HepG2 (cell line): Measurements from ENCODE around the gene TXNIP. TPM values are rescaled to one million over a fixed set of nuclear protein-coding genes. Genes with fewer than 3 reads are reported as not detected.

Experiments
- ARNT2 ChIP-seq: sonication (generic); formaldehyde crosslinking; IDR thresholded peaks from 2 replicates; pipeline ENCODE4 v1.8.0; 2022; ENCODE audit warnings: mild to moderate bottlenecking, low read depth, missing genetic modification reagents, moderate library complexity
- FOXK2 ChIP-seq: fragments of 450-650 bp; IDR thresholded peaks from 2 replicates; pipeline ENCODE4 v1.6.1; 2016
- KLF16 ChIP-seq, 2 experiments: sonication (generic) in 1 of 2; formaldehyde crosslinking in 1 of 2; IDR thresholded peaks; 2 replicates each; pipeline versions ENCODE4 v1.6.1 to v1.8.0; 2016 to 2023; ENCODE audit warnings: missing genetic modification reagents in 2 of 2, missing compliant biosample characterization in 1 of 2
- MBNL3 ChIP-seq: fragments of 250-450 bp; sonication (Bioruptor Pico); conservative IDR thresholded peaks from 2 replicates; pipeline ENCODE4 v1.8.0; 2022; ENCODE audit warnings: mild to moderate bottlenecking, inconsistent platforms
- MEF2D ChIP-seq: sonication (generic); formaldehyde crosslinking; IDR thresholded peaks from 2 replicates; pipeline ENCODE4 v1.5.1; 2020; ENCODE audit warnings: mild to moderate bottlenecking, missing genetic modification reagents
- MYNN ChIP-seq: sonication (generic); formaldehyde crosslinking; IDR thresholded peaks from 2 replicates; pipeline ENCODE4 v1.4.0; 2020; ENCODE audit warnings: mild to moderate bottlenecking, low read depth, missing genetic modification reagents
- PLRG1 ChIP-seq: fragments of 450-650 bp; conservative IDR thresholded peaks from 2 replicates; pipeline ENCODE4 v1.6.1; 2016
- RFXANK ChIP-seq: IDR thresholded peaks from 2 replicates; pipeline ENCODE4 v1.6.1; 2016
- TGIF2 ChIP-seq: IDR thresholded peaks from 2 replicates; pipeline ENCODE4 v1.6.1; 2016; ENCODE audit warnings: control low read depth, missing compliant biosample characterization
- ZEB1 ChIP-seq: IDR thresholded peaks from 2 replicates; pipeline ENCODE4 v1.6.1; 2012; ENCODE audit warnings: mild to moderate bottlenecking, low read depth, inconsistent platforms; ENCODE audit not compliant: insufficient replicate concordance
- ZKSCAN8 ChIP-seq: IDR thresholded peaks from 2 replicates; pipeline ENCODE4 v1.6.1; 2016; ENCODE audit warnings: borderline replicate concordance, missing genetic modification reagents, missing compliant biosample characterization
- polyA plus RNA-seq, 8 experiments: library from polyadenylated mRNA; depleted of rRNA in 3 of 8; stranded (reverse) in 7 of 8; unstranded in 1 of 8; fragments of >200 nt; fragmentation: Illumina TruSeq in 4 of 8; extraction: Trizol in 4 of 8; gene quantifications; 2 replicates each; pipeline versions ENCODE4 v1.2.1 to v1.2.3, GENCODE V29; 2011 to 2016; ENCODE audit warnings: low read depth in 4 of 8, missing spikeins in 1 of 8, mixed read lengths in 1 of 8; ENCODE audit not compliant: insufficient read depth in 1 of 8
- total RNA-seq, 5 experiments: library from RNA; depleted of rRNA; stranded (reverse); fragments of >200 nt; fragmentation: Illumina TruSeq; extraction: Trizol; gene quantifications; 2 replicates each; pipeline ENCODE4 v1.2.3, GENCODE V29; 2016; ENCODE audit warnings: low read depth in 1 of 5
- TF ChIP-seq, protein P1 (sequence below), 2 experiments: fragments of 450-650 bp in 1 of 2; sonication (generic) in 1 of 2; formaldehyde crosslinking in 1 of 2; IDR thresholded peaks; 2 replicates each; pipeline versions ENCODE4 v1.6.1 to v1.8.0; 2016 to 2022; ENCODE audit warnings: antibody characterized with exemption in 1 of 2, mild to moderate bottlenecking in 1 of 2, missing genetic modification reagents in 1 of 2
- TF ChIP-seq, protein P2 (sequence below): sonication (generic); formaldehyde crosslinking; IDR thresholded peaks from 2 replicates; pipeline ENCODE4 v1.5.0; 2020; ENCODE audit warnings: missing genetic modification reagents
- TF ChIP-seq, protein P3 (sequence below): sonication (generic); formaldehyde crosslinking; IDR thresholded peaks from 2 replicates; pipeline ENCODE4 v1.5.0; 2020; ENCODE audit warnings: missing genetic modification reagents
- TF ChIP-seq, protein P4 (sequence below): IDR thresholded peaks from 2 replicates; pipeline ENCODE4 v1.6.1; 2012; ENCODE audit warnings: inconsistent platforms
- TF ChIP-seq, protein P5 (sequence below): sonication (generic); formaldehyde crosslinking; IDR thresholded peaks from 2 replicates; pipeline ENCODE4 v1.8.0; 2022; ENCODE audit warnings: missing genetic modification reagents, mild to moderate bottlenecking, moderate library complexity, borderline replicate concordance

The TXNIP gene
- total and polyA plus RNA-seq, 2 of the 13 experiments (the other 11 are each of a cell fraction or from before 2014, with no cell fraction given): 24.4 to 237 TPM

DNA sequence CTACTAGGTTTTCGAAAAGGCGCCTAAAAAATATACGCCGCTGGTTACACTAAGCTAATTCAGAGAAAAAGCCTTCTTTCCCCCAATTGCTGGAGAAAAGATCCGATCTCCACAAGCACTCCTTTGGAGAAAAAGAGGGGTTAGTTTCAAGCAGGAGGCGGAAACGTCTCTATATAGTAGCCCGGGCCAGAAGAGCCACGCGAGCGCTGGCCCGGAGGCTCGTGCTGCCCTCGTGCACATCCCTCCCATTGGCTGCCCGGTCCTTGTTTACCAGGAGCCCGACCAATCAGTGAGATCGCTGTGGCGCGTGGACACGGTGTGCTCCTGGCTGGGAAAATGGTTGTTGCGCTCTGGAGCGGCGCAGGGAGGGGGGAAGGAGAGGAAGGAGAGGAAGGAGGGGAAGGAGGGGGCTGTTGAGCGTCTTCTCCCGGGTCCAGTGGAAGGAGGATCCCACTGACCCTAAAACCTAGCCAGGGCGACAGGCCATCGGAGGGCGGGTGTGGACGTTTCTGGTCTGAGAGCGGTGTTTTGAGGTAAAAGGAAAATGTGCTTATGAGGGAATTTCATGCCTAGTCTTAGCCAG lies at the start of gene TXNIP (continued):
- TF ChIP-seq, protein P1, sequence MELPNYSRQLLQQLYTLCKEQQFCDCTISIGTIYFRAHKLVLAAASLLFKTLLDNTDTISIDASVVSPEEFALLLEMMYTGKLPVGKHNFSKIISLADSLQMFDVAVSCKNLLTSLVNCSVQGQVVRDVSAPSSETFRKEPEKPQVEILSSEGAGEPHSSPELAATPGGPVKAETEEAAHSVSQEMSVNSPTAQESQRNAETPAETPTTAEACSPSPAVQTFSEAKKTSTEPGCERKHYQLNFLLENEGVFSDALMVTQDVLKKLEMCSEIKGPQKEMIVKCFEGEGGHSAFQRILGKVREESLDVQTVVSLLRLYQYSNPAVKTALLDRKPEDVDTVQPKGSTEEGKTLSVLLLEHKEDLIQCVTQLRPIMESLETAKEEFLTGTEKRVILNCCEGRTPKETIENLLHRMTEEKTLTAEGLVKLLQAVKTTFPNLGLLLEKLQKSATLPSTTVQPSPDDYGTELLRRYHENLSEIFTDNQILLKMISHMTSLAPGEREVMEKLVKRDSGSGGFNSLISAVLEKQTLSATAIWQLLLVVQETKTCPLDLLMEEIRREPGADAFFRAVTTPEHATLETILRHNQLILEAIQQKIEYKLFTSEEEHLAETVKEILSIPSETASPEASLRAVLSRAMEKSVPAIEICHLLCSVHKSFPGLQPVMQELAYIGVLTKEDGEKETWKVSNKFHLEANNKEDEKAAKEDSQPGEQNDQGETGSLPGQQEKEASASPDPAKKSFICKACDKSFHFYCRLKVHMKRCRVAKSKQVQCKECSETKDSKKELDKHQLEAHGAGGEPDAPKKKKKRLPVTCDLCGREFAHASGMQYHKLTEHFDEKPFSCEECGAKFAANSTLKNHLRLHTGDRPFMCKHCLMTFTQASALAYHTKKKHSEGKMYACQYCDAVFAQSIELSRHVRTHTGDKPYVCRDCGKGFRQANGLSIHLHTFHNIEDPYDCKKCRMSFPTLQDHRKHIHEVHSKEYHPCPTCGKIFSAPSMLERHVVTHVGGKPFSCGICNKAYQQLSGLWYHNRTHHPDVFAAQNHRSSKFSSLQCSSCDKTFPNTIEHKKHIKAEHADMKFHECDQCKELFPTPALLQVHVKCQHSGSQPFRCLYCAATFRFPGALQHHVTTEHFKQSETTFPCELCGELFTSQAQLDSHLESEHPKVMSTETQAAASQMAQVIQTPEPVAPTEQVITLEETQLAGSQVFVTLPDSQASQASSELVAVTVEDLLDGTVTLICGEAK (IDR thresholded peaks at IDR 0.05): no peak
- TF ChIP-seq, protein P1 (CRISPR knock-in tag; IDR thresholded peaks at IDR 0.05): peak; percentile 57; the same call in 1 of the 2 replicates
- TF ChIP-seq KLF16 (CRISPR knock-in tag; IDR thresholded peaks at IDR 0.05) (peak in 1 of 2 experiments; percentile 92; a peak in 2 of 4 replicates), ZKSCAN8 (peak; percentile 58; the same call in 1 of the 2 replicates), RFXANK (CRISPR knock-in tag) (peak; percentile 88), MEF2D (CRISPR knock-in tag) (peak; percentile 97), ZEB1 (no peak), MYNN (CRISPR knock-in tag) (peak; percentile 81; the same call in 1 of the 2 replicates), ARNT2 (CRISPR knock-in tag) (peak; percentile 53; the same call in 1 of the 2 replicates), FOXK2 (peak; percentile 100), TGIF2 (CRISPR knock-in tag) (peak; percentile 95), PLRG1 (no peak), MBNL3 (no peak)
- TF ChIP-seq, protein P2, sequence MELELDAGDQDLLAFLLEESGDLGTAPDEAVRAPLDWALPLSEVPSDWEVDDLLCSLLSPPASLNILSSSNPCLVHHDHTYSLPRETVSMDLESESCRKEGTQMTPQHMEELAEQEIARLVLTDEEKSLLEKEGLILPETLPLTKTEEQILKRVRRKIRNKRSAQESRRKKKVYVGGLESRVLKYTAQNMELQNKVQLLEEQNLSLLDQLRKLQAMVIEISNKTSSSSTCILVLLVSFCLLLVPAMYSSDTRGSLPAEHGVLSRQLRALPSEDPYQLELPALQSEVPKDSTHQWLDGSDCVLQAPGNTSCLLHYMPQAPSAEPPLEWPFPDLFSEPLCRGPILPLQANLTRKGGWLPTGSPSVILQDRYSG (CRISPR knock-in tag): no peak
- TF ChIP-seq, protein P3, sequence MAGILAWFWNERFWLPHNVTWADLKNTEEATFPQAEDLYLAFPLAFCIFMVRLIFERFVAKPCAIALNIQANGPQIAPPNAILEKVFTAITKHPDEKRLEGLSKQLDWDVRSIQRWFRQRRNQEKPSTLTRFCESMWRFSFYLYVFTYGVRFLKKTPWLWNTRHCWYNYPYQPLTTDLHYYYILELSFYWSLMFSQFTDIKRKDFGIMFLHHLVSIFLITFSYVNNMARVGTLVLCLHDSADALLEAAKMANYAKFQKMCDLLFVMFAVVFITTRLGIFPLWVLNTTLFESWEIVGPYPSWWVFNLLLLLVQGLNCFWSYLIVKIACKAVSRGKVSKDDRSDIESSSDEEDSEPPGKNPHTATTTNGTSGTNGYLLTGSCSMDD: no peak
- TF ChIP-seq, protein P4, sequence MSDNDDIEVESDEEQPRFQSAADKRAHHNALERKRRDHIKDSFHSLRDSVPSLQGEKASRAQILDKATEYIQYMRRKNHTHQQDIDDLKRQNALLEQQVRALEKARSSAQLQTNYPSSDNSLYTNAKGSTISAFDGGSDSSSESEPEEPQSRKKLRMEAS: peak; percentile 88
- TF ChIP-seq, protein P5, sequence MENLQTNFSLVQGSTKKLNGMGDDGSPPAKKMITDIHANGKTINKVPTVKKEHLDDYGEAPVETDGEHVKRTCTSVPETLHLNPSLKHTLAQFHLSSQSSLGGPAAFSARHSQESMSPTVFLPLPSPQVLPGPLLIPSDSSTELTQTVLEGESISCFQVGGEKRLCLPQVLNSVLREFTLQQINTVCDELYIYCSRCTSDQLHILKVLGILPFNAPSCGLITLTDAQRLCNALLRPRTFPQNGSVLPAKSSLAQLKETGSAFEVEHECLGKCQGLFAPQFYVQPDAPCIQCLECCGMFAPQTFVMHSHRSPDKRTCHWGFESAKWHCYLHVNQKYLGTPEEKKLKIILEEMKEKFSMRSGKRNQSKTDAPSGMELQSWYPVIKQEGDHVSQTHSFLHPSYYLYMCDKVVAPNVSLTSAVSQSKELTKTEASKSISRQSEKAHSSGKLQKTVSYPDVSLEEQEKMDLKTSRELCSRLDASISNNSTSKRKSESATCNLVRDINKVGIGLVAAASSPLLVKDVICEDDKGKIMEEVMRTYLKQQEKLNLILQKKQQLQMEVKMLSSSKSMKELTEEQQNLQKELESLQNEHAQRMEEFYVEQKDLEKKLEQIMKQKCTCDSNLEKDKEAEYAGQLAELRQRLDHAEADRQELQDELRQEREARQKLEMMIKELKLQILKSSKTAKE (CRISPR knock-in tag): peak; percentile 84
